B cell (primary cell): ENCODE measurements around the gene HDAC10.

ENCODE experiments used
- EZH2 ChIP-seq: IDR thresholded peaks from 2 replicates; pipeline ENCODE4 v1.6.1; 2012; ENCODE audit warnings: borderline replicate concordance, low read depth, mild to moderate bottlenecking, moderate library complexity, low read length; ENCODE audit not compliant: insufficient read depth, poor library complexity, severe bottlenecking
- TF ChIP-seq, protein P1 (sequence below): fragments of 200-600 bp; IDR thresholded peaks from one replicate; pipeline ENCODE4 v1.8.0; 2022; ENCODE audit warnings: antibody characterized with exemption, mild to moderate bottlenecking

- TF ChIP-seq, protein P1, sequence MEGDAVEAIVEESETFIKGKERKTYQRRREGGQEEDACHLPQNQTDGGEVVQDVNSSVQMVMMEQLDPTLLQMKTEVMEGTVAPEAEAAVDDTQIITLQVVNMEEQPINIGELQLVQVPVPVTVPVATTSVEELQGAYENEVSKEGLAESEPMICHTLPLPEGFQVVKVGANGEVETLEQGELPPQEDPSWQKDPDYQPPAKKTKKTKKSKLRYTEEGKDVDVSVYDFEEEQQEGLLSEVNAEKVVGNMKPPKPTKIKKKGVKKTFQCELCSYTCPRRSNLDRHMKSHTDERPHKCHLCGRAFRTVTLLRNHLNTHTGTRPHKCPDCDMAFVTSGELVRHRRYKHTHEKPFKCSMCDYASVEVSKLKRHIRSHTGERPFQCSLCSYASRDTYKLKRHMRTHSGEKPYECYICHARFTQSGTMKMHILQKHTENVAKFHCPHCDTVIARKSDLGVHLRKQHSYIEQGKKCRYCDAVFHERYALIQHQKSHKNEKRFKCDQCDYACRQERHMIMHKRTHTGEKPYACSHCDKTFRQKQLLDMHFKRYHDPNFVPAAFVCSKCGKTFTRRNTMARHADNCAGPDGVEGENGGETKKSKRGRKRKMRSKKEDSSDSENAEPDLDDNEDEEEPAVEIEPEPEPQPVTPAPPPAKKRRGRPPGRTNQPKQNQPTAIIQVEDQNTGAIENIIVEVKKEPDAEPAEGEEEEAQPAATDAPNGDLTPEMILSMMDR, result no peak
- TF ChIP-seq EZH2, result no peak
Observed at GRCh38 chr22:50268655-50269113, 17.6 kb upstream of the HDAC10 start.
